HepG2 (cell line): ENCODE data around the gene GOLGA7B. TPM values are rescaled to one million over a fixed set of nuclear protein-coding genes. Genes with fewer than 3 reads are reported as not detected.

Experiments
- ATAC-seq: fragments of 200-7000 bp; cut with Tn5 transposase; 3 replicates; pipeline ENCODE4 v1.9.1; 2020; ENCODE audit warnings: mild to moderate bottlenecking, moderate library complexity
- BruUV-seq: library from RNA; stranded (reverse); fragments of 400-500 nt; replicated peaks from 2 replicates; lab custom pipeline; 2021; lab: Mats Ljungman, UMichigan
- CTCF ChIA-PET: fragments of 300-600 bp; formaldehyde crosslinking; extraction: SDS; loops from one replicate; lab custom pipeline; 2021; ENCODE audit warnings: low total read pairs, inconsistent platforms, low intra/inter-chr PET ratio; lab: Yijun Ruan, JAX
- POLR2A ChIA-PET: fragments of 350-600 bp; sonication (Branson Sonifier 250); formaldehyde crosslinking; loops from one replicate; lab custom pipeline; 2020; ENCODE audit warnings: antibody characterized with exemption, inconsistent platforms; lab: Yijun Ruan, JAX
- DNase-seq: peaks from one replicate; pipeline ENCODE4 v3.0.0-alpha.2; 2015; ENCODE audit warnings: low spot score
- FAIRE-seq: peaks from 3 replicates; lab custom pipeline; 2011; peaks lifted over from hg19 to GRCh38; lab: Jason Lieb, UNC
- H2AFZ ChIP-seq: one replicate; pipeline ENCODE4 v1.6.1; 2011; ENCODE audit warnings: low read length, inconsistent platforms
- H3K27ac ChIP-seq: fragments of 300-600 bp; 3 replicates; pipeline ENCODE4 v1.8.0; 2011; ENCODE audit warnings: mixed run types, mild to moderate bottlenecking, mixed read lengths, low read length, inconsistent platforms; ENCODE audit not compliant: insufficient read depth; ENCODE audit errors: extremely low read length
- H3K27me3 ChIP-seq, 2 experiments: fragments of 200-600 bp in 1 of 2; 2 replicates in 1 of 2; 3 replicates in 1 of 2; pipeline versions ENCODE4 v1.6.0 to v1.8.0; 2011; ENCODE audit warnings: low read length in 2 of 2, mild to moderate bottlenecking in 2 of 2, moderate library complexity in 2 of 2, inconsistent platforms in 1 of 2; ENCODE audit not compliant: insufficient read depth in 2 of 2, control insufficient read depth in 1 of 2
- H3K36me3 ChIP-seq, 2 experiments: fragments of 200-600 bp in 1 of 2; replicated peaks in 1 of 2; 2 replicates in 1 of 2; 3 replicates in 1 of 2; pipeline versions ENCODE4 v1.5.1 to v1.8.0; 2011; ENCODE audit warnings: low read length in 2 of 2, inconsistent platforms in 1 of 2; ENCODE audit not compliant: insufficient read depth in 2 of 2, control insufficient read depth in 1 of 2
- H3K4me1 ChIP-seq: 2 replicates; pipeline ENCODE4 v1.5.1; 2012; ENCODE audit warnings: low read length, inconsistent platforms; ENCODE audit not compliant: insufficient read depth
- H3K4me2 ChIP-seq: 2 replicates; pipeline ENCODE4 v1.6.0; 2011; ENCODE audit warnings: low read depth, low read length, inconsistent platforms
- H3K4me3 ChIP-seq, 3 experiments: fragments of 200-600 bp in 1 of 3; sonication (generic), shearing (Covaris generic) in 1 of 3; replicated peaks in 1 of 3; 2 replicates each; pipeline ENCODE4 v1.5.1; 2011 to 2016; ENCODE audit warnings: low read length in 3 of 3, inconsistent platforms in 2 of 3, low read depth in 2 of 3, mild to moderate bottlenecking in 2 of 3, control low read depth in 1 of 3, mixed read lengths in 1 of 3; ENCODE audit not compliant: insufficient read depth in 1 of 3
- H3K79me2 ChIP-seq: one replicate; pipeline ENCODE4 v1.6.1; 2011; ENCODE audit warnings: low read length, inconsistent platforms; ENCODE audit not compliant: insufficient read depth
- H3K9ac ChIP-seq: 2 replicates; pipeline ENCODE4 v1.6.0; 2011; ENCODE audit warnings: mild to moderate bottlenecking, low read depth, low read length, inconsistent platforms; ENCODE audit not compliant: insufficient read depth
- H3K9me3 ChIP-seq: 2 replicates; pipeline ENCODE4 v1.5.1; 2012; ENCODE audit warnings: mild to moderate bottlenecking, low read length
- H4K20me1 ChIP-seq: 2 replicates; pipeline ENCODE4 v1.6.0; 2011; ENCODE audit warnings: inconsistent platforms, mild to moderate bottlenecking, low read length, moderate library complexity; ENCODE audit not compliant: insufficient read depth
- CHD2 ChIP-seq: IDR thresholded peaks from 2 replicates; pipeline ENCODE4 v1.6.1; 2011; ENCODE audit warnings: low read depth, low read length, improper control_type of control experiment
- HMG20A ChIP-seq: IDR thresholded peaks from 2 replicates; pipeline ENCODE4 v1.6.1; 2016; ENCODE audit warnings: borderline replicate concordance
- TAF15 ChIP-seq: fragments of 200-400 bp; formaldehyde crosslinking; IDR thresholded peaks from one replicate; pipeline ENCODE4 v1.6.1; 2018; ENCODE audit warnings: mild to moderate bottlenecking, low read depth, low read length; ENCODE audit not compliant: poor library complexity, severe bottlenecking
- ZBTB20 ChIP-seq: sonication (generic); formaldehyde crosslinking; IDR thresholded peaks from 2 replicates; pipeline ENCODE4 v1.8.1; 2023; ENCODE audit warnings: missing genetic modification reagents, low read depth, mild to moderate bottlenecking, borderline replicate concordance
- ZC3H13 ChIP-seq: sonication (generic); formaldehyde crosslinking; IDR thresholded peaks from 2 replicates; pipeline ENCODE4 v1.8.1; 2023; ENCODE audit warnings: mild to moderate bottlenecking, missing genetic modification reagents, moderate library complexity
- ZIK1 ChIP-seq: sonication (generic); formaldehyde crosslinking; IDR thresholded peaks from 2 replicates; pipeline ENCODE4 v1.5.0; 2020; ENCODE audit warnings: mild to moderate bottlenecking, low read depth, missing genetic modification reagents, borderline replicate concordance
- ZNF260 ChIP-seq: sonication (generic); formaldehyde crosslinking; IDR thresholded peaks from 2 replicates; pipeline ENCODE4 v1.4.0; 2020; ENCODE audit warnings: missing genetic modification reagents, low read depth, mild to moderate bottlenecking, borderline replicate concordance
- ZNF543 ChIP-seq: sonication (generic); formaldehyde crosslinking; IDR thresholded peaks from 2 replicates; pipeline ENCODE4 v1.4.0; 2020; ENCODE audit warnings: mild to moderate bottlenecking, missing genetic modification reagents
- ZNF598 ChIP-seq: sonication (generic); formaldehyde crosslinking; IDR thresholded peaks from 2 replicates; pipeline ENCODE4 v1.5.1; 2020; ENCODE audit warnings: mild to moderate bottlenecking, missing genetic modification reagents, borderline replicate concordance
- ZNF781 ChIP-seq: sonication (generic); formaldehyde crosslinking; IDR thresholded peaks from 2 replicates; pipeline ENCODE4 v1.5.1; 2020; ENCODE audit warnings: borderline replicate concordance, mild to moderate bottlenecking, missing genetic modification reagents; ENCODE audit errors: not compliant biosample characterization
- WGBS: methylation state at CpG from one replicate; pipeline ENCODE4 v1.1.6; 2017; ENCODE audit warnings: low lambda C conversion rate; 5-methylcytosine and 5-hydroxymethylcytosine counted together
- in situ Hi-C: cut with HindIII; loops from 2 replicates; pipeline ENCODE4 v1.10.0; 2017; ENCODE audit warnings: low pct_unique_long_range_greater_than_20kb; ENCODE audit not compliant: extremely low pct_ligation_motif_present
- intact Hi-C: fragments of 100-400 bp; cut with micrococcal nuclease; formaldehyde crosslinking; loops from one replicate; pipeline ENCODE4 v1.10.0; 2022; ENCODE audit not compliant: unreplicated experiment
- polyA plus RNA-seq, 8 experiments: library from polyadenylated mRNA; depleted of rRNA in 3 of 8; stranded (reverse) in 7 of 8; unstranded in 1 of 8; fragments of >200 nt; fragmentation: Illumina TruSeq in 4 of 8; extraction: Trizol in 4 of 8; gene quantifications; 2 replicates each; pipeline versions ENCODE4 v1.2.1 to v1.2.3, GENCODE V29; 2011 to 2016; ENCODE audit warnings: low read depth in 4 of 8, missing spikeins in 1 of 8, mixed read lengths in 1 of 8; ENCODE audit not compliant: insufficient read depth in 1 of 8
- total RNA-seq, 5 experiments: library from RNA; depleted of rRNA; stranded (reverse); fragments of >200 nt; fragmentation: Illumina TruSeq; extraction: Trizol; gene quantifications; 2 replicates each; pipeline ENCODE4 v1.2.3, GENCODE V29; 2016; ENCODE audit warnings: low read depth in 1 of 5
- TF ChIP-seq, protein P1 (sequence below): sonication (generic); formaldehyde crosslinking; IDR thresholded peaks from 2 replicates; pipeline ENCODE4 v1.4.0; 2020; ENCODE audit warnings: missing genetic modification reagents
- TF ChIP-seq, protein P2 (sequence below): sonication (generic); formaldehyde crosslinking; IDR thresholded peaks from 2 replicates; pipeline ENCODE4 v1.4.0; 2020; ENCODE audit warnings: missing genetic modification reagents, borderline replicate concordance
- TF ChIP-seq, protein P3 (sequence below): sonication (generic); formaldehyde crosslinking; IDR thresholded peaks from 2 replicates; pipeline ENCODE4 v1.8.1; 2022; ENCODE audit warnings: mild to moderate bottlenecking, missing genetic modification reagents
- TF ChIP-seq, protein P4 (sequence below), 2 experiments: IDR thresholded peaks; 2 replicates each; pipeline ENCODE4 v1.6.1; 2011 to 2012; ENCODE audit warnings: low read length in 2 of 2, borderline replicate concordance in 1 of 2, low read depth in 1 of 2, mild to moderate bottlenecking in 1 of 2, moderate library complexity in 1 of 2

Gene GOLGA7B
- total and polyA plus RNA-seq, 2 of the 13 experiments (the other 11 are each of a cell fraction or from before 2014, with no cell fraction given): not detected

DNA sequence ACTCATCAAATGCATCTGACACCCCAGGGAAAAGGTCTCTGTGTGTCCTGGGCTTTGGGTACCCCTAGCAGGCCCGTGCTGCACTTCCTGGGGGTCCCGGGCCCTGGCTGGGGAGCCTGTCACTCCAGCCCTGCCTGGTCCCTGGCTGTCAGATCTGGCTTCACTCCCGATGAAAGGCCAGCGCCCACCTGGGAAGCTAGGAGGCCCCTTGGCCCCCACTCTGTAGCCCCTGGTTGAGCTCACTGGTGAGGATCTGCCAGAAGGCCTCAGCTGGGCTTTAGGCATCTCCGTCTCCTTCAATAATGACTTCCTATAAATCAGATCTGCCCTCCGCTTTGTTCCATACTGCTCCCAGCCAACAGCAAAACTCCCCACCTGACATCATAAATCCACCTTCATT, 64.0 kb downstream of the GOLGA7B start:
- ChIA-PET CTCF (interaction anchor here (1.5 to 3.1 kb wide), 3 partner anchors 115 to 128 kb away, joined by 4 to 39 read pairs (median 6); no protein-coding TSS in a partner anchor), POLR2A (no interaction called here)
- no peak overlapping the region for H3K4me3 ChIP-seq
- H3K9me3 ChIP-seq: no peaks in the 10 kb centered on the region
- DNase-seq: no peak
- H2AFZ ChIP-seq: no peak overlapping the region
- TF ChIP-seq, protein P1, sequence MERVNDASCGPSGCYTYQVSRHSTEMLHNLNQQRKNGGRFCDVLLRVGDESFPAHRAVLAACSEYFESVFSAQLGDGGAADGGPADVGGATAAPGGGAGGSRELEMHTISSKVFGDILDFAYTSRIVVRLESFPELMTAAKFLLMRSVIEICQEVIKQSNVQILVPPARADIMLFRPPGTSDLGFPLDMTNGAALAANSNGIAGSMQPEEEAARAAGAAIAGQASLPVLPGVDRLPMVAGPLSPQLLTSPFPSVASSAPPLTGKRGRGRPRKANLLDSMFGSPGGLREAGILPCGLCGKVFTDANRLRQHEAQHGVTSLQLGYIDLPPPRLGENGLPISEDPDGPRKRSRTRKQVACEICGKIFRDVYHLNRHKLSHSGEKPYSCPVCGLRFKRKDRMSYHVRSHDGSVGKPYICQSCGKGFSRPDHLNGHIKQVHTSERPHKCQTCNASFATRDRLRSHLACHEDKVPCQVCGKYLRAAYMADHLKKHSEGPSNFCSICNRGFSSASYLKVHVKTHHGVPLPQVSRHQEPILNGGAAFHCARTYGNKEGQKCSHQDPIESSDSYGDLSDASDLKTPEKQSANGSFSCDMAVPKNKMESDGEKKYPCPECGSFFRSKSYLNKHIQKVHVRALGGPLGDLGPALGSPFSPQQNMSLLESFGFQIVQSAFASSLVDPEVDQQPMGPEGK: no peak
- TF ChIP-seq, protein P2, sequence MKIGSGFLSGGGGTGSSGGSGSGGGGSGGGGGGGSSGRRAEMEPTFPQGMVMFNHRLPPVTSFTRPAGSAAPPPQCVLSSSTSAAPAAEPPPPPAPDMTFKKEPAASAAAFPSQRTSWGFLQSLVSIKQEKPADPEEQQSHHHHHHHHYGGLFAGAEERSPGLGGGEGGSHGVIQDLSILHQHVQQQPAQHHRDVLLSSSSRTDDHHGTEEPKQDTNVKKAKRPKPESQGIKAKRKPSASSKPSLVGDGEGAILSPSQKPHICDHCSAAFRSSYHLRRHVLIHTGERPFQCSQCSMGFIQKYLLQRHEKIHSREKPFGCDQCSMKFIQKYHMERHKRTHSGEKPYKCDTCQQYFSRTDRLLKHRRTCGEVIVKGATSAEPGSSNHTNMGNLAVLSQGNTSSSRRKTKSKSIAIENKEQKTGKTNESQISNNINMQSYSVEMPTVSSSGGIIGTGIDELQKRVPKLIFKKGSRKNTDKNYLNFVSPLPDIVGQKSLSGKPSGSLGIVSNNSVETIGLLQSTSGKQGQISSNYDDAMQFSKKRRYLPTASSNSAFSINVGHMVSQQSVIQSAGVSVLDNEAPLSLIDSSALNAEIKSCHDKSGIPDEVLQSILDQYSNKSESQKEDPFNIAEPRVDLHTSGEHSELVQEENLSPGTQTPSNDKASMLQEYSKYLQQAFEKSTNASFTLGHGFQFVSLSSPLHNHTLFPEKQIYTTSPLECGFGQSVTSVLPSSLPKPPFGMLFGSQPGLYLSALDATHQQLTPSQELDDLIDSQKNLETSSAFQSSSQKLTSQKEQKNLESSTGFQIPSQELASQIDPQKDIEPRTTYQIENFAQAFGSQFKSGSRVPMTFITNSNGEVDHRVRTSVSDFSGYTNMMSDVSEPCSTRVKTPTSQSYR (CRISPR knock-in tag): no peak
- no peak for TF ChIP-seq ZIK1
- TF ChIP-seq ZBTB20 (CRISPR knock-in tag): no peak
- TF ChIP-seq ZC3H13 (CRISPR knock-in tag): no peak
- no peak for TF ChIP-seq ZNF260
- TF ChIP-seq ZNF543 (CRISPR knock-in tag): no peak
- TF ChIP-seq, protein P3, sequence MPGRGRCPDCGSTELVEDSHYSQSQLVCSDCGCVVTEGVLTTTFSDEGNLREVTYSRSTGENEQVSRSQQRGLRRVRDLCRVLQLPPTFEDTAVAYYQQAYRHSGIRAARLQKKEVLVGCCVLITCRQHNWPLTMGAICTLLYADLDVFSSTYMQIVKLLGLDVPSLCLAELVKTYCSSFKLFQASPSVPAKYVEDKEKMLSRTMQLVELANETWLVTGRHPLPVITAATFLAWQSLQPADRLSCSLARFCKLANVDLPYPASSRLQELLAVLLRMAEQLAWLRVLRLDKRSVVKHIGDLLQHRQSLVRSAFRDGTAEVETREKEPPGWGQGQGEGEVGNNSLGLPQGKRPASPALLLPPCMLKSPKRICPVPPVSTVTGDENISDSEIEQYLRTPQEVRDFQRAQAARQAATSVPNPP: no peak
- no peak for TF ChIP-seq CHD2
- TF ChIP-seq, protein P4, sequence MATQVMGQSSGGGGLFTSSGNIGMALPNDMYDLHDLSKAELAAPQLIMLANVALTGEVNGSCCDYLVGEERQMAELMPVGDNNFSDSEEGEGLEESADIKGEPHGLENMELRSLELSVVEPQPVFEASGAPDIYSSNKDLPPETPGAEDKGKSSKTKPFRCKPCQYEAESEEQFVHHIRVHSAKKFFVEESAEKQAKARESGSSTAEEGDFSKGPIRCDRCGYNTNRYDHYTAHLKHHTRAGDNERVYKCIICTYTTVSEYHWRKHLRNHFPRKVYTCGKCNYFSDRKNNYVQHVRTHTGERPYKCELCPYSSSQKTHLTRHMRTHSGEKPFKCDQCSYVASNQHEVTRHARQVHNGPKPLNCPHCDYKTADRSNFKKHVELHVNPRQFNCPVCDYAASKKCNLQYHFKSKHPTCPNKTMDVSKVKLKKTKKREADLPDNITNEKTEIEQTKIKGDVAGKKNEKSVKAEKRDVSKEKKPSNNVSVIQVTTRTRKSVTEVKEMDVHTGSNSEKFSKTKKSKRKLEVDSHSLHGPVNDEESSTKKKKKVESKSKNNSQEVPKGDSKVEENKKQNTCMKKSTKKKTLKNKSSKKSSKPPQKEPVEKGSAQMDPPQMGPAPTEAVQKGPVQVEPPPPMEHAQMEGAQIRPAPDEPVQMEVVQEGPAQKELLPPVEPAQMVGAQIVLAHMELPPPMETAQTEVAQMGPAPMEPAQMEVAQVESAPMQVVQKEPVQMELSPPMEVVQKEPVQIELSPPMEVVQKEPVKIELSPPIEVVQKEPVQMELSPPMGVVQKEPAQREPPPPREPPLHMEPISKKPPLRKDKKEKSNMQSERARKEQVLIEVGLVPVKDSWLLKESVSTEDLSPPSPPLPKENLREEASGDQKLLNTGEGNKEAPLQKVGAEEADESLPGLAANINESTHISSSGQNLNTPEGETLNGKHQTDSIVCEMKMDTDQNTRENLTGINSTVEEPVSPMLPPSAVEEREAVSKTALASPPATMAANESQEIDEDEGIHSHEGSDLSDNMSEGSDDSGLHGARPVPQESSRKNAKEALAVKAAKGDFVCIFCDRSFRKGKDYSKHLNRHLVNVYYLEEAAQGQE (IDR thresholded peaks at IDR 0.05; ENCODE audit: borderline replicate concordance in 1 of 2, low read depth in 1 of 2, low read length in 2 of 2): no peak
- TF ChIP-seq TAF15: no peak
- no peak for TF ChIP-seq ZNF598 (CRISPR knock-in tag)
- no peak for TF ChIP-seq ZNF781 (CRISPR knock-in tag)
- no peak for TF ChIP-seq HMG20A (CRISPR knock-in tag)
- no TSS peak for BruUV-seq
- H3K27me3 ChIP-seq: peaks cover 4 to 28% of the 10 kb centered on the region in 2 experiments; a peak in 3 of 5 replicates
- no peak overlapping the region for H3K27ac ChIP-seq
- no peaks in the 10 kb centered on the region for H3K4me1 ChIP-seq
- H3K4me2 ChIP-seq: no peak overlapping the region
- WGBS: 55% methylated on average over 2 of the region's 6 CpGs
- H3K36me3 ChIP-seq: no peaks in the 10 kb centered on the region
- H4K20me1 ChIP-seq: 0 out of 2 replicates have a peak, but pooled peaks cover 6% of the 10 kb centered on the region
- intact Hi-C loops (loop anchor here (1.0 kb wide), 2 partner anchors 128 to 132 kb away; no protein-coding TSS in a partner anchor), in situ Hi-C loops (loop anchor here (25.0 kb wide), 1 partner anchor 399 kb away; no protein-coding TSS in a partner anchor)
- no peak for ATAC-seq
- H3K79me2 ChIP-seq: no peaks in the 10 kb centered on the region
- no peak overlapping the region for H3K9ac ChIP-seq
- no peak for FAIRE-seq
